ENCODE measurements around the gene SBNO2. TPM values are rescaled to one million over a fixed set of nuclear protein-coding genes. Genes with fewer than 3 reads are reported as not detected.

SBNO2 gene
- total RNA-seq = 8.1 TPM

GRCh38 chr19:1173845-1174809 is at the start of gene SBNO2:
Gene SBNO2, minus strand, starts transcription at chr19:1174268. Its CDS starts 19,992 bp downstream, at chr19:1154276.

GRCh38 chr19:1205114-1206099 is 31.3 kb upstream of the SBNO2 start, which contains the start of gene STK11:
Gene STK11, plus strand, starts transcription at chr19:1205778. Its CDS starts 1,136 bp downstream, at chr19:1206914.

GRCh38 chr19:1103708-1104310 is 70.3 kb downstream of the SBNO2 start, which contains the start of gene GPX4:
Gene GPX4, plus strand, starts transcription at chr19:1103994. Its CDS starts 50 bp downstream, at chr19:1104044.

DNA sequence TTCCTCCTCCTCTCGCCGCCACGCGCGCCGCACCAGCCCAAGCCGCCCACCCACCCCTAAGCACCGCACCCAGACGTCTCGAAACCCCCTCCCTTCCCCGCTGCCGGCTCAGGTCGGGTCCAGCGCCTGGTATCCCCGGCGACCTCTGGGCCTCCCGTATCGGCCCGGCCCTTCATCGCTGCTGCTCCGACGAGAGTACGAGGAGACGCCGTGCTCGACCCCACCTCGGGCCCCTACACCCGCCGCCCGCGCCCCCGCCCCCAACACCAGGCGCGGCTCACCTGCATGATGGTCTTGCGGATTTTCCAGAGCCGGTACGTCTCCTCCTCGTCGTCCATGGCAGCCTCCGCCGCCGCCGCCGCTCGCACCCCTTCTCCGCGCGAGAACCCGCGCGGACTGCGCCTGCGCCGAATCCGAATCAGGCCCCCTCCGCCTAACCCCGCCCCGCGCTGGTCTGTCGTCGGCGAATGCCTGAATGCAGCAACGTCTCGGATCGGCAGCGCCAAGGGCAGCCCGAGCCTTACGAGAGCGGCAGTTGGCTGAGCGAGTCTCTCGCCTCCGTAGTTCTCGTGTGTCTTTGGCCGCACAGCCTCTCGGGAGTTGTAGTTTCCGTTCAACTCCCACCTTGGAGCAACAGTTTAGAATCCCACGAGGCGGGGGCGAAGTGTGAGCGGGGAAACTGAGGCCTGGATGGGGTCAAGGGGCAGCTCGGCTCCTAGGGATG is 78.9 kb downstream of the SBNO2 start, which contains the start of gene POLR2E:
TSS of gene POLR2E (minus strand) at position 398 of the 724 bp plus-strand sequence. CDS start at position 338, 60 bp downstream.

DNA sequence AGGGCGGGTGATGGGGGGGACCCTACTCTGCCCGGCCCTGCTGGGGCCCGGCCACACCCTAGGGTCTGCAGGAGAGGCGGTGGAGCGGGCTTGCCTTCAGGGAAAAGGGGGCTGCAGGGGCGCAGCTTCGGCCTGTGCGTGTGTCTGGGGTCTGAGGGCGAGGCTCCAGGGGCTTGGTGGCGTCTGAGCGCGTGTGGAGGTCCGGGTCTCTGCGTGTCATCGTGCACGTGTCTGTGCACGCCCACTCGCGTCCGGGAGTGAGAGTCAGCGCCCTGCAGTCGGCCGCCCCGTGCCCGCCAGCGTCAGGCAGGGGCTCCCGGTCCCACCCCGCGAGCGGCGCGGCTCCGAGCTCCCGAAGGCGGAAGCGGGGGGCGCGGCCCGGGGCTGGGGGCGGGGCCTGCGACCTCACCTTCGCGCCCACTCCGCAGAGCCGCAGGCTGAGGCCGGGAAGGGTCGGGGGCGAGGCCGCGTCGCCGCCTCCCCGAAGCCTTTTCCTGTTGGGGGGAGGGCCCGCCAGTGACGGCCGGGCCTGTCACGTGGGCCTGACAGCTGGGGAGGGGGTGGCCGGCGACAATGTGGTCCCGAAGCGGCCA is 107.2 kb downstream of the SBNO2 start, which contains the start of gene ARHGAP45:
TSS of gene ARHGAP45 (plus strand) at position 420 of the 593 bp plus-strand sequence. CDS start 239 bp downstream, outside the sequence.

Other genes with a start within 250 kb of the SBNO2 start
- gene ARID3A, start 248.2 kb downstream of the SBNO2 start, total RNA-seq = 11.3 TPM
- 36.0 TPM for gene WDR18, start 189.9 kb downstream of the SBNO2 start, total RNA-seq
- gene GRIN3B, start 173.8 kb downstream of the SBNO2 start, total RNA-seq = not detected
- gene TMEM259, start 153.1 kb downstream of the SBNO2 start, total RNA-seq = 59.8 TPM
- gene RNU6-2, start 152.7 kb downstream of the SBNO2 start, total RNA-seq = not detected
- 6.3 TPM for gene CNN2, start 147.7 kb downstream of the SBNO2 start, total RNA-seq
- gene ABCA7, start 134.2 kb downstream of the SBNO2 start, total RNA-seq = 4.4 TPM
- 2.8 TPM for gene ARHGAP45, start 107.1 kb downstream of the SBNO2 start, total RNA-seq
- 37.6 TPM for gene POLR2E, start 78.9 kb downstream of the SBNO2 start, total RNA-seq
- 107 TPM for gene GPX4, start 70.3 kb downstream of the SBNO2 start, total RNA-seq
- gene STK11, start 31.5 kb upstream of the SBNO2 start, total RNA-seq = 43.2 TPM
- 15.3 TPM for gene CBARP, start 63.7 kb upstream of the SBNO2 start, total RNA-seq
- 15.7 TPM for gene ATP5F1D, start 67.5 kb upstream of the SBNO2 start, total RNA-seq
- 24.4 TPM for gene MIDN, start 74.3 kb upstream of the SBNO2 start, total RNA-seq
- 380 TPM for gene CIRBP, start 95.1 kb upstream of the SBNO2 start, total RNA-seq
- 8.1 TPM for gene FAM174C, start 101.3 kb upstream of the SBNO2 start, total RNA-seq
- gene EFNA2, start 111.6 kb upstream of the SBNO2 start, total RNA-seq = 7.5 TPM
- 36.6 TPM for gene NDUFS7, start 209.6 kb upstream of the SBNO2 start, total RNA-seq
- gene GAMT, start 227.3 kb upstream of the SBNO2 start, total RNA-seq = 15.0 TPM
- gene DAZAP1, start 233.3 kb upstream of the SBNO2 start, total RNA-seq = 40.1 TPM